Colon (tissue), 2 donors: Measurements from ENCODE around the gene ZNF467.

Source experiments
- FAIRE-seq: peaks from 2 replicates; lab custom pipeline; 2012; peaks lifted over from hg19 to GRCh38; lab: Jason Lieb, UNC
- donor health status: control.
- donor health status: control.

ZNF467 gene

GRCh38 chr7:149727899-149728476 is 45.4 kb downstream of the ZNF467 start:
- no peak for FAIRE-seq

- no peak for FAIRE-seq
These were observed 46.1 kb downstream of the ZNF467 start for GRCh38 chr7:149727053-149727898.

GRCh38 chr7:149725916-149726315 is 47.5 kb downstream of the ZNF467 start:
- no peak for FAIRE-seq

- no peak for FAIRE-seq
These were observed 48.0 kb downstream of the ZNF467 start for GRCh38 chr7:149725426-149725821.

- no peak for FAIRE-seq
These were observed 48.5 kb downstream of the ZNF467 start for GRCh38 chr7:149724661-149725425.

GRCh38 chr7:149723795-149724495 is 49.4 kb downstream of the ZNF467 start:
- no peak for FAIRE-seq

GRCh38 chr7:149723082-149723767 is 50.2 kb downstream of the ZNF467 start:
- no peak for FAIRE-seq

GRCh38 chr7:149722356-149722957 is 50.9 kb downstream of the ZNF467 start:
- no peak for FAIRE-seq

- FAIRE-seq: no peak
These were observed 52.2 kb downstream of the ZNF467 start for GRCh38 chr7:149721084-149721601.

GRCh38 chr7:149720372-149721083 is 52.9 kb downstream of the ZNF467 start:
- no peak for FAIRE-seq

GRCh38 chr7:149719912-149720335 is 53.5 kb downstream of the ZNF467 start:
- no peak for FAIRE-seq

- no peak for FAIRE-seq
These were observed 54.1 kb downstream of the ZNF467 start for GRCh38 chr7:149719050-149719899.

- FAIRE-seq: no peak
These were observed 54.7 kb downstream of the ZNF467 start for GRCh38 chr7:149718730-149719049.

GRCh38 chr7:149717481-149717880 is 55.9 kb downstream of the ZNF467 start:
- FAIRE-seq: no peak

GRCh38 chr7:149716932-149717307 is 56.5 kb downstream of the ZNF467 start:
- FAIRE-seq: no peak

GRCh38 chr7:149716007-149716931 is 57.1 kb downstream of the ZNF467 start:
- FAIRE-seq: no peak

- no peak for FAIRE-seq
These were observed 57.9 kb downstream of the ZNF467 start for GRCh38 chr7:149715476-149715875.

- no peak for FAIRE-seq
These were observed 58.4 kb downstream of the ZNF467 start for GRCh38 chr7:149714910-149715471.
